Esophagus muscularis mucosa (tissue), 4 donors: ENCODE data around the gene UBE4B. TPM values are rescaled to one million over a fixed set of nuclear protein-coding genes. Genes with fewer than 3 reads are reported as not detected.

Experiments
- DNase-seq: peaks from one replicate; pipeline ENCODE4 v3.0.0-alpha.2; 2017; ENCODE audit errors: extremely low spot score
- H3K27ac ChIP-seq, 4 donors: fragments of 200-600 bp; sonication (generic); replicated peaks in 1 of 4; 1 replicate in 3 of 4; 2 replicates in 1 of 4; pipeline ENCODE4 v1.5.1; 2016 to 2019; ENCODE audit warnings: mild to moderate bottlenecking in 1 of 4
- H3K27me3 ChIP-seq, 4 donors: fragments of 200-600 bp; sonication (generic); one replicate each; pipeline versions ENCODE4 v1.5.1 to v1.6.0; 2016 to 2019
- H3K36me3 ChIP-seq, 4 donors: fragments of 200-600 bp; sonication (generic); one replicate each; pipeline ENCODE4 v1.5.1; 2016 to 2019
- H3K4me1 ChIP-seq, 4 donors: fragments of 200-600 bp; sonication (generic); one replicate each; pipeline ENCODE4 v1.5.1; 2016 to 2019
- H3K4me3 ChIP-seq, 4 donors: fragments of 200-600 bp; sonication (generic); 1 replicate in 2 of 4; 2 replicates in 2 of 4; pipeline ENCODE4 v1.5.1; 2016 to 2019; ENCODE audit warnings: mild to moderate bottlenecking in 4 of 4, moderate library complexity in 1 of 4
- H3K9me3 ChIP-seq, 4 donors: fragments of 200-600 bp; sonication (generic); 1 replicate in 3 of 4; 2 replicates in 1 of 4; pipeline ENCODE4 v1.5.1; 2016 to 2019
- EP300 ChIP-seq: sonication (generic); formaldehyde crosslinking; IDR thresholded peaks from one replicate; pipeline ENCODE4 v1.6.1; 2017; ENCODE audit warnings: antibody characterized with exemption
- POLR2A ChIP-seq: fragments of 450-650 bp; IDR thresholded peaks from one replicate; pipeline ENCODE4 v1.6.1; 2017; ENCODE audit warnings: antibody characterized with exemption, moderate library complexity, mild to moderate bottlenecking, low read depth
- POLR2AphosphoS5 ChIP-seq, 2 donors: sonication (generic); formaldehyde crosslinking; IDR thresholded peaks; one replicate each; pipeline ENCODE4 v1.6.1; 2017; ENCODE audit warnings: antibody characterized with exemption in 2 of 2
- WGBS: methylation state at CpG from one replicate; pipeline ENCODE4 v1.1.5; 2018; 5-methylcytosine and 5-hydroxymethylcytosine counted together
- intact Hi-C: fragments of 100-400 bp; cut with DNase I; formaldehyde crosslinking; loops from one replicate; pipeline ENCODE4 v1.15.1; 2023
- total RNA-seq, 4 donors: library from RNA; depleted of rRNA; stranded (reverse); fragments of >200 nt; gene quantifications; one replicate each; pipeline versions ENCODE4 v1.1.0 to v1.2.1, GENCODE V29; 2016
- TF ChIP-seq, protein P1 (sequence below), 3 experiments: fragments of 200-600 bp in 2 of 3; fragments of 450-650 bp in 1 of 3; sonication (generic) in 2 of 3; IDR thresholded peaks; one replicate each; pipeline ENCODE4 v1.5.1; 2017 to 2019; ENCODE audit warnings: antibody characterized with exemption in 3 of 3, mild to moderate bottlenecking in 2 of 3, moderate library complexity in 1 of 3

Gene UBE4B
- total RNA-seq, 4 donors from 2014 or later, result 58.6 to 110 (median 85.5) TPM

DNA sequence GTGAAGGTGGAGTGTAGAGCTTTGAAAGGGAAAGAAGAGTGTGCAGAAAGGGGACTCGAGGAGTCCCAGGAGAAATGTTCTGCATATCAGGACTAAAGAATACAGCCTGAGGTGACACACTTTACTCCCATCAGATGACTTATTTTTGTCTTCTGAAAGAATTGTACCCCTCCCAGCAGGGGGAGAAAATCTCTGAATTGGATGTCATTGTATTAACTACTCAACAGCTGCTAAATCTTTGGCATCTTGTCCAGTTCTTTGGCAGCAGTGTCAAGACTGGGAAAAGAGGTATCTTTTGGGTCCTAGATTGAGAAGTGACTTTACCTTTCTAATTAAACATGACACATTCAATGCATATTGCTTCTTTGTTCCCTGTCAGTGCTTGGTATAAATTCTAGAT lies 18.9 kb downstream of the UBE4B start:
- intact Hi-C loops, result no loop called here
- H3K27ac ChIP-seq, result no peak overlapping the region
- H3K36me3 ChIP-seq, result peaks cover 0 to 32% (median 2%) of the 10 kb centered on the region in 4 donors
- peaks cover 40 to 73% (median 52%) of the 10 kb centered on the region in 4 donors for H3K4me1 ChIP-seq
- no peaks in the 10 kb centered on the region for H3K27me3 ChIP-seq
- DNase-seq, result no peak
- no peak overlapping the region for H3K4me3 ChIP-seq
- 80% methylated on average over 1 of the region's 1 CpG for WGBS
- H3K9me3 ChIP-seq, result no peaks in the 10 kb centered on the region
- TF ChIP-seq POLR2AphosphoS5 (IDR thresholded peaks at IDR 0.05), result no peak
- no peak for TF ChIP-seq POLR2A
- TF ChIP-seq, protein P1, sequence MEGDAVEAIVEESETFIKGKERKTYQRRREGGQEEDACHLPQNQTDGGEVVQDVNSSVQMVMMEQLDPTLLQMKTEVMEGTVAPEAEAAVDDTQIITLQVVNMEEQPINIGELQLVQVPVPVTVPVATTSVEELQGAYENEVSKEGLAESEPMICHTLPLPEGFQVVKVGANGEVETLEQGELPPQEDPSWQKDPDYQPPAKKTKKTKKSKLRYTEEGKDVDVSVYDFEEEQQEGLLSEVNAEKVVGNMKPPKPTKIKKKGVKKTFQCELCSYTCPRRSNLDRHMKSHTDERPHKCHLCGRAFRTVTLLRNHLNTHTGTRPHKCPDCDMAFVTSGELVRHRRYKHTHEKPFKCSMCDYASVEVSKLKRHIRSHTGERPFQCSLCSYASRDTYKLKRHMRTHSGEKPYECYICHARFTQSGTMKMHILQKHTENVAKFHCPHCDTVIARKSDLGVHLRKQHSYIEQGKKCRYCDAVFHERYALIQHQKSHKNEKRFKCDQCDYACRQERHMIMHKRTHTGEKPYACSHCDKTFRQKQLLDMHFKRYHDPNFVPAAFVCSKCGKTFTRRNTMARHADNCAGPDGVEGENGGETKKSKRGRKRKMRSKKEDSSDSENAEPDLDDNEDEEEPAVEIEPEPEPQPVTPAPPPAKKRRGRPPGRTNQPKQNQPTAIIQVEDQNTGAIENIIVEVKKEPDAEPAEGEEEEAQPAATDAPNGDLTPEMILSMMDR (IDR thresholded peaks at IDR 0.05), result no peak
- no peak for TF ChIP-seq EP300

DNA sequence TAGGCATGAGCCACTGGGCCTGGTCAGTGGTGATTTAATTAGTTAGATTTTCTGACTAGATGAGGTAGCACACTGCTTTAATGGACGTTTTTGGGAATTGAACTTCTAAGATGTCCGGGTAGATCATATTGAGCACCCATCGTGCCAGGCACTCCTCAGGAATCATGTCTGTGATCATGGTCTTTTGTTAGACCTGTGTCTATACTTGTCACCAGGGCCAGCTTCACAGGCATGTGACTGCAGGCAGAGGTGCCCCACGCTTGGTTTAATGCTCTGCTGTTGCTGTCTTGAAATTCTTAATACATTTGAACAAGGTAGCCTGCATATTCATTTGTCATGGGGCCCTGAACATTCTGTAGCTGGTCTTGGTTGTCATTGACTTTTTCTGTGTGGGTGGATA lies 19.6 kb downstream of the UBE4B start:
- 76% methylated on average over 4 of the region's 4 CpGs for WGBS
- DNase-seq, result no peak
- Histone ChIP-seq H3K27ac (no peak overlapping the region), H3K9me3 (no peaks in the 10 kb centered on the region), H3K4me1 (peaks cover 33 to 73% (median 52%) of the 10 kb centered on the region in 4 donors), H3K27me3 (no peaks in the 10 kb centered on the region), H3K4me3 (no peak overlapping the region), H3K36me3 (peaks cover 0 to 32% (median 2%) of the 10 kb centered on the region in 4 donors)
- intact Hi-C loops, result no loop called here
- TF ChIP-seq POLR2A, result no peak
- TF ChIP-seq, protein P1 (IDR thresholded peaks at IDR 0.05), result no peak
- no peak for TF ChIP-seq POLR2AphosphoS5 (IDR thresholded peaks at IDR 0.05)
- no peak for TF ChIP-seq EP300

- intact Hi-C loops, result no loop called here
- TF ChIP-seq POLR2A (no peak), POLR2AphosphoS5 (IDR thresholded peaks at IDR 0.05) (no peak), EP300 (no peak)
- TF ChIP-seq, protein P1 (IDR thresholded peaks at IDR 0.05), result no peak
- 78% methylated on average over 2 of the region's 2 CpGs for WGBS
Measured at GRCh38 chr1:10054465-10054864, 21.7 kb downstream of the UBE4B start.

DNA sequence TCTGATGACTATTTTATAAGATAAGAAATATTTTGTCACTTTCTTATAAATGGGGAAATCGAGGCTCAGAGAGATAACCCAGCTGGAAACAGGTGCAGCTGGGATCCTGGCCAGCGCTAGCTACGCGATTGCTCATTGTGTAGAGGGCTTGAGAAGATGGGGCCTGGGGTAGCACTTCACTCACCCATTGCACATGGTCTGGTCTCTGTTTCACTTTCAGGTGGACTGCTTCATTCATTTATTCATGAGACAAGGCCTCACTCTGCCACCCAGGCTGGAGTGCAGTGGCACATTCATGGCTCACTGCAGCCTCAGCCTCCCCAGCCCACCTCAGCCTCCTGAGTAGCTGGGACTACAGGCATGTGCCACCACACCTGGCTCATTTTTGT lies 23.8 kb downstream of the UBE4B start:
- DNase-seq, result no peak
- intact Hi-C loops, result no loop called here

More at GRCh38 chr1:10054465-10054864, 21.7 kb downstream of the UBE4B start:
- Histone ChIP-seq H3K27me3 (no peaks in the 10 kb centered on the region), H3K27ac (no peak overlapping the region), H3K9me3 (no peaks in the 10 kb centered on the region), H3K4me3 (no peak overlapping the region), H3K4me1 (peaks cover 35 to 73% (median 55%) of the 10 kb centered on the region in 4 donors), H3K36me3 (peaks cover 0 to 29% (median 2%) of the 10 kb centered on the region in 4 donors)
- DNase-seq, result no peak

More for the DNA sequence above, 23.8 kb downstream of the UBE4B start:
- TF ChIP-seq EP300, result no peak
- no peak for TF ChIP-seq POLR2AphosphoS5 (IDR thresholded peaks at IDR 0.05)
- no peak for TF ChIP-seq POLR2A
- TF ChIP-seq, protein P1 (IDR thresholded peaks at IDR 0.05), result no peak
- 93% methylated on average over 4 of the region's 4 CpGs for WGBS
- H3K4me3 ChIP-seq, result no peak overlapping the region
- H3K9me3 ChIP-seq, result no peaks in the 10 kb centered on the region
- peaks cover 0 to 16% (median 0%) of the 10 kb centered on the region in 4 donors for H3K36me3 ChIP-seq
- peak overlapping the region in 2 of 4 donors; percentile 30 to 42 for H3K27ac ChIP-seq
- no peaks in the 10 kb centered on the region for H3K27me3 ChIP-seq
- H3K4me1 ChIP-seq, result peaks cover 38 to 65% (median 58%) of the 10 kb centered on the region in 4 donors
